Smooth muscle cell (in vitro differentiated cells): ENCODE measurements around the gene PKNOX2. TPM values are rescaled to one million over a fixed set of nuclear protein-coding genes. Genes with fewer than 3 reads are reported as not detected.

Source experiments
- DNase-seq: peaks from one replicate; lab custom pipeline; 2025; ENCODE audit not compliant: unreplicated experiment; lab: John Stamatoyannopoulos, UW
- H2AFZ ChIP-seq: fragments of 200-600 bp; sonication (generic); 2 replicates; pipeline ENCODE4 v1.6.0; 2016; ENCODE audit warnings: antibody characterized with exemption, low read depth, mild to moderate bottlenecking
- H3F3A ChIP-seq: fragments of 200-600 bp; sonication (generic); 2 replicates; pipeline ENCODE4 v1.6.0; 2017; ENCODE audit warnings: antibody characterized with exemption, low read depth
- H3K27ac ChIP-seq: fragments of 200-600 bp; sonication (generic); 2 replicates; pipeline ENCODE4 v1.5.1; 2016; ENCODE audit warnings: low read depth, mild to moderate bottlenecking
- H3K27me3 ChIP-seq: fragments of 200-600 bp; sonication (generic); 2 replicates; pipeline ENCODE4 v1.6.1; 2016; ENCODE audit warnings: low read depth, mild to moderate bottlenecking
- H3K36me3 ChIP-seq: fragments of 200-600 bp; sonication (generic); 2 replicates; pipeline ENCODE4 v1.5.1; 2016; ENCODE audit warnings: low read depth
- H3K4me1 ChIP-seq: fragments of 200-600 bp; sonication (generic); 2 replicates; pipeline ENCODE4 v1.5.1; 2016; ENCODE audit warnings: low read depth
- H3K4me2 ChIP-seq: fragments of 200-600 bp; sonication (generic); 2 replicates; pipeline ENCODE4 v1.6.0; 2016; ENCODE audit warnings: mild to moderate bottlenecking
- H3K4me3 ChIP-seq: fragments of 200-600 bp; sonication (generic); 2 replicates; pipeline ENCODE4 v1.5.1; 2016; ENCODE audit warnings: mild to moderate bottlenecking
- H3K79me2 ChIP-seq: fragments of 200-600 bp; sonication (generic); 2 replicates; pipeline ENCODE4 v1.6.0; 2016; ENCODE audit warnings: low read depth, mild to moderate bottlenecking
- H3K9ac ChIP-seq: fragments of 200-600 bp; sonication (generic); 2 replicates; pipeline ENCODE4 v1.6.0; 2016; ENCODE audit warnings: low read depth
- H3K9me3 ChIP-seq: fragments of 200-600 bp; sonication (generic); replicated peaks from 2 replicates; pipeline ENCODE4 v1.5.1; 2016; ENCODE audit warnings: low read depth
- H4K20me1 ChIP-seq: fragments of 200-600 bp; sonication (generic); 2 replicates; pipeline ENCODE4 v1.6.0; 2016; ENCODE audit warnings: low read depth
- WGBS: methylation state at CpG from one replicate; pipeline ENCODE4 v1.1.7; 2016; ENCODE audit warnings: low lambda C conversion rate; 5-methylcytosine and 5-hydroxymethylcytosine counted together
- polyA plus RNA-seq: library from polyadenylated mRNA; unstranded; fragments of >200 nt; fragmentation: Nextera tagmentation; extraction: Ambion mirVana; gene quantifications from 2 replicates; pipeline ENCODE4 v1.2.1, GENCODE V29; 2016
- total RNA-seq: library from RNA; depleted of rRNA; stranded (reverse); fragments of >200 nt; gene quantifications from 2 replicates; pipeline ENCODE4 v1.2.3, GENCODE V29; 2014
- TF ChIP-seq, protein P1 (sequence below): fragments of 200-600 bp; sonication (generic); IDR thresholded peaks from 2 replicates; pipeline ENCODE4 v1.5.1; 2017; ENCODE audit warnings: borderline replicate concordance, mild to moderate bottlenecking, antibody characterized with exemption; ENCODE audit not compliant: insufficient read depth, poor library complexity, severe bottlenecking

PKNOX2 gene
- total and polyA plus RNA-seq, 2 experiments from 2014 or later: 7.2 to 7.9 TPM

DNA sequence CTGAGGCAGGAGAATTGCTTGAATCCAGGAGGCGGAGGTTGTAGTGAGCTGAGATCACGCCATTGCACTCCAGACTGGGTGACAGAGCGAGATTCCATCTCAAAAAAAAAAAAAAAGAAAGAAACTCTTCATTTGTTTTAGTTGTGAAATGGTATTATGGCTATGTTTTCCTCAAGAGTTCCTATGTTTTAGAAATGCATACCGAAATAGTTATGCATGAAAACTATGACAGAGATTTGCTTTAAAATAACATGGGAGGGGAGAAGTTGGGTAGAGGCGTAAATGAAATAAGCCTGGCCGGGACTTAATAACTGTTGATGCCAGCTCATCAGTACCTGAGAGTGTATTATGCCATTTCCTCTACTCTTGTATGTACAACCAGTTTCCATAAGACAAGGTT, 283.2 kb downstream of the PKNOX2 start:
- Histone ChIP-seq H3K4me3 (no peak overlapping the region), H3K79me2 (no peaks in the 10 kb centered on the region), H4K20me1 (no peaks in the 10 kb centered on the region), H3K9me3 (no peaks in the 10 kb centered on the region), H3K27me3 (no peaks in the 10 kb centered on the region), H3K4me1 (peaks cover 28% of the 10 kb centered on the region), H2AFZ (no peak overlapping the region), H3F3A (peaks cover 4% of the 10 kb centered on the region), H3K27ac (no peak overlapping the region), H3K36me3 (no peaks in the 10 kb centered on the region), H3K9ac (no peak overlapping the region), H3K4me2 (no peak overlapping the region)
- DNase-seq: no peak
- WGBS: 86% methylated on average over 6 of the region's 6 CpGs
- TF ChIP-seq, protein P1, sequence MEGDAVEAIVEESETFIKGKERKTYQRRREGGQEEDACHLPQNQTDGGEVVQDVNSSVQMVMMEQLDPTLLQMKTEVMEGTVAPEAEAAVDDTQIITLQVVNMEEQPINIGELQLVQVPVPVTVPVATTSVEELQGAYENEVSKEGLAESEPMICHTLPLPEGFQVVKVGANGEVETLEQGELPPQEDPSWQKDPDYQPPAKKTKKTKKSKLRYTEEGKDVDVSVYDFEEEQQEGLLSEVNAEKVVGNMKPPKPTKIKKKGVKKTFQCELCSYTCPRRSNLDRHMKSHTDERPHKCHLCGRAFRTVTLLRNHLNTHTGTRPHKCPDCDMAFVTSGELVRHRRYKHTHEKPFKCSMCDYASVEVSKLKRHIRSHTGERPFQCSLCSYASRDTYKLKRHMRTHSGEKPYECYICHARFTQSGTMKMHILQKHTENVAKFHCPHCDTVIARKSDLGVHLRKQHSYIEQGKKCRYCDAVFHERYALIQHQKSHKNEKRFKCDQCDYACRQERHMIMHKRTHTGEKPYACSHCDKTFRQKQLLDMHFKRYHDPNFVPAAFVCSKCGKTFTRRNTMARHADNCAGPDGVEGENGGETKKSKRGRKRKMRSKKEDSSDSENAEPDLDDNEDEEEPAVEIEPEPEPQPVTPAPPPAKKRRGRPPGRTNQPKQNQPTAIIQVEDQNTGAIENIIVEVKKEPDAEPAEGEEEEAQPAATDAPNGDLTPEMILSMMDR: no peak

DNA sequence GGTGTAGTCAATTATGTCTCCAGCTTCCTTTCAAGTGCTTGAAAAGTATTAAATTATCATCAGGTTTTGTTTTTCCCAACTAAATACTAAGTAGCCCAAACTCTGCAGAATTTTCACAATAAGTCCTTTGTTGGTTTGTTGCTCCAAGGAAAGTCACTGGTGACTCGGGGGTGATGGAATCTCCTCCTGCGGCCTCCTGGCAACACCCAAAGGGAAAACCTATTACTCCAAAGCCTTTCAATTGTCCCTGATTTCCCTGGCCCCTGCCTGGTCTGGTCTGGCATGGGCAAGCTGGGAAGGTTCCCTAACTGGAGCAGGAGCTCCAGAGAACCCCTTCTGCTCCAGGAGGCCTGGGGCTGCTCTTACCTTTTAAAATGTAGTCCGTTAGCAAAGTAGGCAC, 283.6 kb downstream of the PKNOX2 start:
- no peak overlapping the region for H3K27ac ChIP-seq
- H3K4me1 ChIP-seq: peaks cover 28% of the 10 kb centered on the region
- no peaks in the 10 kb centered on the region for H4K20me1 ChIP-seq
- H3K36me3 ChIP-seq: no peaks in the 10 kb centered on the region
- no peak overlapping the region for H3K9ac ChIP-seq
- no peaks in the 10 kb centered on the region for H3K9me3 ChIP-seq
- WGBS: 74% methylated on average over 3 of the region's 3 CpGs
- no peaks in the 10 kb centered on the region for H3K79me2 ChIP-seq
- DNase-seq: no peak
- no peak overlapping the region for H2AFZ ChIP-seq
- no peak overlapping the region for H3K4me3 ChIP-seq
- H3K4me2 ChIP-seq: no peak overlapping the region
- TF ChIP-seq, protein P1: no peak
- peaks cover 4% of the 10 kb centered on the region for H3F3A ChIP-seq
- H3K27me3 ChIP-seq: no peaks in the 10 kb centered on the region

DNA sequence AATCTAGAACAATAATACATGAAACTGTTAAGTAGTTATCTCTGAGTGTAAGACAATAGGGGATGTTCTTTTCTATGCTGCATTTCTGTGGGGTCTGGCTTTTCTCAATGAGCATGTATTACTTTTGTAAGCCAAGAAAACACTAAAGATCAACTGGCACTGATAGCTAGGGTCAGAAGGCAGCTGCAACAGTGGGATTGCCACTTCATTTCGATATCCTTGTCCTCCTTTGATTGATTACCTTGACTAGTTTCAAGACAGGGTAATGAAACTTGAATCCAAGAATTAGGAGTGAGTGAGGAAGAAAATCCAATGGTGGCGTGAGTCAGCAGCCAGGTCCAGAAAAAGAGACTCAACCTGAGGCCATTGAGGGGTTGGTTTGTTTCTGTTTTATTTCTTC, 285.0 kb downstream of the PKNOX2 start:
- H4K20me1 ChIP-seq: no peaks in the 10 kb centered on the region
- no peaks in the 10 kb centered on the region for H3K9me3 ChIP-seq
- TF ChIP-seq, protein P1: no peak
- peaks cover 4% of the 10 kb centered on the region for H3F3A ChIP-seq
- no peak overlapping the region for H3K4me3 ChIP-seq
- H2AFZ ChIP-seq: no peak overlapping the region
- no peak overlapping the region for H3K9ac ChIP-seq
- no peak for DNase-seq
- no peak overlapping the region for H3K27ac ChIP-seq
- no peaks in the 10 kb centered on the region for H3K27me3 ChIP-seq
- H3K79me2 ChIP-seq: no peaks in the 10 kb centered on the region
- H3K4me2 ChIP-seq: no peak overlapping the region
- no peaks in the 10 kb centered on the region for H3K36me3 ChIP-seq
- peaks cover 16% of the 10 kb centered on the region for H3K4me1 ChIP-seq
- WGBS: 56% methylated on average over 2 of the region's 2 CpGs

DNA sequence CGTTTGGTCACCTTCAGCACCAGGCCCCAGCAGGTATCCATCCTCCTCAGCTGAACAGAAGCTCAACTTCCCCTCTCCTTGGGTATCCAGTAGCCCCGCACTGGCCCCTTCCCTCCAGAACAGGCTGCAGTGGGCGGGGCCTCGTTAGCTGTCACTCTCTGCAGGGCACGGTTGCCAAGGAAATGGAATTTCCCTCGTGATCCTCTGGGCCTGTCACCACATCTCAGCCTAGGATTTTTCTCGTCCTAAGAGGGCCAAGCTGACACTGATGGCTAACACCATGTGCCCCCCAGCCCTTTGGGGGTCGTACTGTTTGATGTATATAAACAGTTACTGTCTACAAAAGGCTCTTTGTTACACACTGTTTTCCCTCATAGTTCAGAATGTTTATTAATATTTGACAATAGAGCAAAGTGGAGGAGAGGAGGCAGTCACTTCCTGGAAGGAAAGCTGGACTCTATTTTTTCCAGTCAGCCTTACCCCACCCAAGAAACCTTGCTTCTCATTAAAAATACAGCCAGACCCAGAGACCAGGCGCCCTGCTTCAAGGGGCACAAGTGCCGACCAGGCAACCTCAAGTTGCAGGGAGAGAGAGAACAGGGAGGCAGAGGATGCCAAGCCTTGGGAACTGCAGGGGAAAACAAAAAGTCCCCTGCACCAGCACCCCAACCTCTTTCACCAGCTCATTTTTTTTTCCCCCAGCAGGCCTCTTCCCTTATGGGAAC, 287.0 kb downstream of the PKNOX2 start:
- TF ChIP-seq, protein P1: no peak
- Histone ChIP-seq H3K79me2 (no peaks in the 10 kb centered on the region), H3K27ac (no peak overlapping the region), H4K20me1 (no peaks in the 10 kb centered on the region), H3F3A (peaks cover 4% of the 10 kb centered on the region), H3K9me3 (no peaks in the 10 kb centered on the region), H3K4me2 (peak overlapping the region; percentile 43), H2AFZ (peak overlapping the region; percentile 43), H3K36me3 (no peaks in the 10 kb centered on the region), H3K9ac (no peak overlapping the region), H3K27me3 (no peaks in the 10 kb centered on the region), H3K4me1 (peaks cover 16% of the 10 kb centered on the region), H3K4me3 (no peak overlapping the region)
- DNase-seq: no peak
- WGBS: 34% methylated on average over 10 of the region's 10 CpGs
